ENCODE measurements around the gene KDM6B.

KDM6B gene

GRCh38 chr17:7856811-7857712 is 23.0 kb downstream of the KDM6B start, which contains the start of gene NAA38 (continued):
- 0 out of 2 replicates have a peak, but pooled peaks have one; percentile 47 for TF ChIP-seq OVOL3 (tag by site-specific recombination; IDR thresholded peaks at IDR 0.05)

DNA sequence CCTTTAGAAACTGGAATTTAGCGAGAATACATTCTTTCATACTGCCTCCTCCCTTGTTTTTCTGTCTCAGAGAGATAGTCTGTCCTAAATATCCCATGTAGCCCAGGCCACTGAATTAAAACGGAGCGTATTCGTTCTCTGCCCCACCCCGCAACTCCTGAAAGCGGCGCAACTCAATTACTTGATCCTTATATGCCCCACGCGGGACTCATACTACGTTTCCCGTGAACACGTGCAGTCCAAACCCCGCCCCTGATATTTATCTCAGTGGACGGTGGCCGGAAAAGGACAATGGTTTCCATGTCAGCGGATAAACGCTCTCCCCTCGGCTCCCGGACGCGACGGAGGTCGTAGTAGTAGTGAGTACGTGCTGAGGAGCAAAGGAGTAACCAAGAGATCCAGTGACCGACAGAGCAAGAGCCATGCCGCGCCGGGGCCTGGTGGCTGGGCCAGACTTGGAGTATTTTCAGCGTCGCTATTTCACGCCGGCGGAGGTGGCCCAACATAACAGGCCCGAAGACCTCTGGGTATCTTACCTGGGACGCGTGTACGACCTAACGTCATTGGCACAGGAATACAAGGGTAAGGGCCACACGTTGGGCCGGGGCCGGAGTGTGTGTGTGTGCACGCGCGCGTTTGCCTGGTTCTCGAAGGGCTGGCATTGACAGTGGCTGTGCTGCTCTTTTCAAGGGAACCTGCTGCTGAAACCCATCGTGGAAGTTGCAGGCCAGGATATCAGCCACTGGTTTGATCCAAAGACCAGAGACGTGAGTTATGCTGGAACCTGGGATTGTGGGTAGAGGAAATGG is 23.9 kb downstream of the KDM6B start, which contains the start of gene CYB5D1:
CYB5D1 (plus strand) TSS at position 291 of the 809 bp plus-strand sequence; CDS start at position 423, 132 bp downstream.
- CTCF ChIA-PET = interaction anchor here (0.7 to 14.4 kb wide), 19 partner anchors 7 to 200 kb away, joined by 3 to 141 read pairs (median 4); partner anchors contain the start of gene DNAH2
- POLR2A ChIA-PET = interaction anchor here (0.6 to 3.2 kb wide), 22 partner anchors 16 to 643 kb away, joined by 3 to 110 read pairs (median 6); partner anchors contain the start of genes ATP1B2, CHD3, CNTROB and DNAH2
- H3K4me3 ChIP-seq (ENCODE audit: low read depth, low read length) = peak within 1 kb of the TSS; percentile 88
- peaks cover 27 to 49% of the 10 kb centered on the region in 2 experiments for H3K36me3 ChIP-seq (ENCODE audit: control insufficient read depth in 2 of 2, insufficient read depth in 1 of 2, low read length in 2 of 2)
- peak within 1 kb of the TSS; percentile 90 for H3K27ac ChIP-seq (ENCODE audit: extremely low read depth, low read depth, low read length)
- peaks cover 10% of the 10 kb centered on the region for H3K4me1 ChIP-seq (ENCODE audit: control insufficient read depth, insufficient read depth, low read length)
- H3K9me3 ChIP-seq (ENCODE audit: control insufficient read depth, insufficient read depth, low read depth, low read length) = no peaks in the 10 kb centered on the region
- no peak for TF ChIP-seq ZNF280C (tag by site-specific recombination; IDR thresholded peaks at IDR 0.05)
- TF ChIP-seq, protein P1, sequence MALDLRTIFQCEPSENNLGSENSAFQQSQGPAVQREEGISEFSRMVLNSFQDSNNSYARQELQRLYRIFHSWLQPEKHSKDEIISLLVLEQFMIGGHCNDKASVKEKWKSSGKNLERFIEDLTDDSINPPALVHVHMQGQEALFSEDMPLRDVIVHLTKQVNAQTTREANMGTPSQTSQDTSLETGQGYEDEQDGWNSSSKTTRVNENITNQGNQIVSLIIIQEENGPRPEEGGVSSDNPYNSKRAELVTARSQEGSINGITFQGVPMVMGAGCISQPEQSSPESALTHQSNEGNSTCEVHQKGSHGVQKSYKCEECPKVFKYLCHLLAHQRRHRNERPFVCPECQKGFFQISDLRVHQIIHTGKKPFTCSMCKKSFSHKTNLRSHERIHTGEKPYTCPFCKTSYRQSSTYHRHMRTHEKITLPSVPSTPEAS (tag by site-specific recombination; IDR thresholded peaks at IDR 0.05) = peak; percentile 63
- no peak for TF ChIP-seq TRIM28 (IDR thresholded peaks at IDR 0.05; ENCODE audit: borderline replicate concordance, low read length)
- TF ChIP-seq ZNF280D (tag by site-specific recombination; IDR thresholded peaks at IDR 0.05) = no peak
- TF ChIP-seq PRDM1 (tag by site-specific recombination; IDR thresholded peaks at IDR 0.05) = no peak
- TF ChIP-seq ZNF16 (tag by site-specific recombination; IDR thresholded peaks at IDR 0.05; ENCODE audit: low read depth) = no peak
- TF ChIP-seq MZF1 (tag by site-specific recombination; IDR thresholded peaks at IDR 0.05; ENCODE audit: borderline replicate concordance) = no peak
- no peak for TF ChIP-seq ZNF354C (tag by site-specific recombination; IDR thresholded peaks at IDR 0.05; ENCODE audit: borderline replicate concordance, low read depth)
- TF ChIP-seq ZBTB49 (tag by site-specific recombination; IDR thresholded peaks at IDR 0.05; ENCODE audit: low read depth) = no peak
- TF ChIP-seq ZBTB21 (tag by site-specific recombination; IDR thresholded peaks at IDR 0.05) = no peak
- TF ChIP-seq ZNF600 (tag by site-specific recombination; IDR thresholded peaks at IDR 0.05) = peak; percentile 78; the same call in 1 of the 2 replicates
- no peak; the same call in 1 of the 2 replicates for TF ChIP-seq BCL11B (tag by site-specific recombination; IDR thresholded peaks at IDR 0.05; ENCODE audit: low read depth)
- TF ChIP-seq ZNF544 (tag by site-specific recombination; IDR thresholded peaks at IDR 0.05) = no peak
- TF ChIP-seq ZNF366 (tag by site-specific recombination; conservative IDR thresholded peaks at IDR 0.05) = peak; percentile 72
- no peak for TF ChIP-seq ZNF23 (tag by site-specific recombination; IDR thresholded peaks at IDR 0.05; ENCODE audit: borderline replicate concordance)
- TF ChIP-seq ZNF561 (tag by site-specific recombination; IDR thresholded peaks at IDR 0.05; ENCODE audit: borderline replicate concordance) = no peak
- no peak for TF ChIP-seq ZNF423 (tag by site-specific recombination; IDR thresholded peaks at IDR 0.05)
- TF ChIP-seq ZNF560 (tag by site-specific recombination; IDR thresholded peaks at IDR 0.05; ENCODE audit: borderline replicate concordance) = no peak
- no peak for TF ChIP-seq REPIN1 (tag by site-specific recombination; IDR thresholded peaks at IDR 0.05; ENCODE audit: low read depth)
- no peak for TF ChIP-seq ZNF169 (tag by site-specific recombination; IDR thresholded peaks at IDR 0.05)
- no peak for TF ChIP-seq ZNF157 (tag by site-specific recombination; IDR thresholded peaks at IDR 0.05)
